Sigmoid colon (tissue), 4 donors: Measurements from ENCODE around the gene DPF3.

Experiments used
- EP300 ChIP-seq, 4 donors: sonication (generic); formaldehyde crosslinking; IDR thresholded peaks; one replicate each; pipeline ENCODE4 v1.6.1; 2017; ENCODE audit warnings: antibody characterized with exemption in 4 of 4
- POLR2A ChIP-seq, 2 donors: fragments of 450-650 bp; IDR thresholded peaks; one replicate each; pipeline ENCODE4 v1.6.1; 2016; ENCODE audit warnings: antibody characterized with exemption in 2 of 2, mild to moderate bottlenecking in 2 of 2, moderate library complexity in 2 of 2
- TF ChIP-seq, protein P1 (sequence below), 4 experiments: fragments of 450-650 bp in 3 of 4; fragments of 200-600 bp in 1 of 4; IDR thresholded peaks; one replicate each; pipeline ENCODE4 v1.5.1; 2016 to 2019; ENCODE audit warnings: antibody characterized with exemption in 4 of 4, mild to moderate bottlenecking in 3 of 4, moderate library complexity in 2 of 4

DNA sequence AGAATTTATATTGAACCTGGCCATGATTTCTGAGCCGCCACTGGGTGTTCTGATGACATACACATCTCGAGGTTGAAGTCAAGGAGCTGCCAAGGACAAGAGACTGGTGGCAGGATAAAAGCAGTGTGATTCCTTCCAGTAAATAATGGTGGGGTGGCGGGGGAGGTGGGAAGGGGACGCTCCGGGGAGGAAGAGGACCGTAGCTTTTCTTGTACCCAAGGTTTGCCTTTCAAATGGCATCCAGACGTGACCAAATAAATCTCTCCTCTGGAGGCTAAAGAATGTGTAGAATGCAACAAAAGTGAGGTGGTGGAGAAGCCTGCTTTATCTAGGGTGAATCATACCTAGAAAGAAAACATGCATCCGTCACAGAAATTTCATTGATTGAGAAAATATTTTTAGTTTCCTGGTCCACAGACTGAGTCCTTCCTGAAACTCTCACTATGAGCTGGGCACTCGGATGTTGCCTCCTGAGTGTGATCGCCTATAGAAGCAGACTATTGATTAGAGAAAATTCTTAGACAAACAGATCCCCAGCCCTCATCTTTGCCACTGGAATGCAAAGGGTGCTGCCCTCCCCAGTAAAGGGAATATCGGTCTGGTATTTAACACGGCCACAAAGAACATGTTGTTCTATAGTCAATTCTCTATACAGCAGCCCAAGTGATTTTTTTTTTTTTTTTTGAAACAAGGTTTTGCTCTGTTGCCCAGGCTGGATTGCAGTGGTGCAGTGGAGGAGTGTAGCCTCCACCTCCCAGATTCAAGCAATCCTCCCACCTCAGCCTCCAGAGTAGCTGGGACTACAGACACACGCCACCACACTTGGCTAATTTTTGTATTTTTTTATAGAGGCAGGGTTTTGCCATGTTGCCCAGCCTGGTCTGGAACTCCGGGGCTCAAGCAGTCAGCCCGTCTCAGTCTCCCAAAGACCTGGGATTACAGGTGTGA lies 112.1 kb downstream of the DPF3 start:
- TF ChIP-seq, protein P1, sequence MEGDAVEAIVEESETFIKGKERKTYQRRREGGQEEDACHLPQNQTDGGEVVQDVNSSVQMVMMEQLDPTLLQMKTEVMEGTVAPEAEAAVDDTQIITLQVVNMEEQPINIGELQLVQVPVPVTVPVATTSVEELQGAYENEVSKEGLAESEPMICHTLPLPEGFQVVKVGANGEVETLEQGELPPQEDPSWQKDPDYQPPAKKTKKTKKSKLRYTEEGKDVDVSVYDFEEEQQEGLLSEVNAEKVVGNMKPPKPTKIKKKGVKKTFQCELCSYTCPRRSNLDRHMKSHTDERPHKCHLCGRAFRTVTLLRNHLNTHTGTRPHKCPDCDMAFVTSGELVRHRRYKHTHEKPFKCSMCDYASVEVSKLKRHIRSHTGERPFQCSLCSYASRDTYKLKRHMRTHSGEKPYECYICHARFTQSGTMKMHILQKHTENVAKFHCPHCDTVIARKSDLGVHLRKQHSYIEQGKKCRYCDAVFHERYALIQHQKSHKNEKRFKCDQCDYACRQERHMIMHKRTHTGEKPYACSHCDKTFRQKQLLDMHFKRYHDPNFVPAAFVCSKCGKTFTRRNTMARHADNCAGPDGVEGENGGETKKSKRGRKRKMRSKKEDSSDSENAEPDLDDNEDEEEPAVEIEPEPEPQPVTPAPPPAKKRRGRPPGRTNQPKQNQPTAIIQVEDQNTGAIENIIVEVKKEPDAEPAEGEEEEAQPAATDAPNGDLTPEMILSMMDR (IDR thresholded peaks at IDR 0.05): no peak
- TF ChIP-seq POLR2A (IDR thresholded peaks at IDR 0.05) (no peak), EP300 (IDR thresholded peaks at IDR 0.05) (no peak)
